Lower leg skin (tissue), 3 donors: ENCODE data around the gene CIBAR2.

ENCODE experiments used
- CTCF ChIP-seq, 3 donors: fragments of 450-650 bp; IDR thresholded peaks; one replicate each; pipeline ENCODE4 v1.5.1; 2016; ENCODE audit warnings: antibody characterized with exemption in 3 of 3, mild to moderate bottlenecking in 3 of 3, moderate library complexity in 2 of 3
- POLR2A ChIP-seq, 2 donors: fragments of 450-650 bp; IDR thresholded peaks; one replicate each; pipeline ENCODE4 v1.6.1; 2016 to 2017; ENCODE audit warnings: antibody characterized with exemption in 2 of 2, mild to moderate bottlenecking in 1 of 2, moderate library complexity in 1 of 2

GRCh38 chr16:85078952-85079351, 33.3 kb downstream of the CIBAR2 start:
- TF ChIP-seq CTCF (IDR thresholded peaks at IDR 0.05) = no peak
- no peak for TF ChIP-seq POLR2A (IDR thresholded peaks at IDR 0.05)
